ENCODE measurements around the gene MPC1L. TPM values are rescaled to one million over a fixed set of nuclear protein-coding genes. Genes with fewer than 3 reads are reported as not detected.
"Not testable (repeated sequence)": the region's sequence is repeated elsewhere in the genome, so short reads cannot be mapped to it uniquely, and the experiment has no call there.

The MPC1L gene
- total RNA-seq, 1 experiment from 2014 or later = not detected

DNA sequence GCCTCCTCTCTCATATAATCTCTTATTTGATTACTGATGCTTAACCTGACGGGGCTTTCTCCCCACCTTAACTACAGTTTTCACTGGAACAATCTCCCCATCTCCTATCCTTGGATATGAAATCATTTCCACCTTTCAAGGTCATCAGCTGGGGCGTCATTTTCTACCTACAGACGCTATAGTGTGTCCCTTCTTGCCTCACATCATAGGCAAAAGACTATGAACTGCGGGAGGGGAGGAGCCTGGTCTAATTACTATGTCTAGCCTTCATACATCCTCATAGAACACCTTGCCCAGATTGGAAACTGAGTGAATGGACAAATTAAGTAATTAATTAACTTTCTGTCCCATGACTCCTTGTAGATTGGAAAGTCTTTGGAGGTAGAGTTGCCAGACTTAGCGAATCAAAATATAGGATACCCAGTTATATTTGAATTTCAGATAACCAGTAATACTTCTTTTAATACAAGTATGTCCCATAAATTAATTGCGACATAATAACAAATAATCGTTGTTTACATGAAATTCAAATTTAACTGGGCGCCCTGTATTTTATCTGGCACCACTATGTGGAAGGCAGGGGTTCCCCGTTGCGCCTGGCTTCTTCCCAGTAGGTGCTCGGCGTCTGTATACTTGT is 43.2 kb upstream of the MPC1L start:
- Mint-ChIP-seq H3K4me1 (ENCODE audit: low read depth, unreplicated experiment) (peaks cover under 1% of the 10 kb centered on the region), H3K27me3 (ENCODE audit: insufficient read depth, unreplicated experiment) (no peaks in the 10 kb centered on the region), H3K27ac (ENCODE audit: unreplicated experiment) (peak overlapping the region; percentile 95), H3K36me3 (ENCODE audit: insufficient read depth, unreplicated experiment) (peaks cover 7% of the 10 kb centered on the region), H3K4me3 (ENCODE audit: unreplicated experiment) (peak overlapping the region; percentile 97), H3K9me3 (ENCODE audit: unreplicated experiment) (no peaks in the 10 kb centered on the region)
- TSS peak; percentile 80 for BruUV-seq (replicated peaks)
- DNase-seq = no peak
- no peaks in the 10 kb centered on the region for H3K4me1 ChIP-seq
- no peaks in the 10 kb centered on the region for H3K36me3 ChIP-seq (ENCODE audit: control insufficient read depth, insufficient read depth, low read length)
- no peaks in the 10 kb centered on the region for H3K27me3 ChIP-seq (replicated peaks; ENCODE audit: control insufficient read depth, insufficient read depth, low read length)
- intact Hi-C loops (cut with micrococcal nuclease; ENCODE audit: unreplicated experiment) = no loop called here
- CTCF ChIA-PET = interaction anchor here (1.2 to 1.5 kb wide), 3 partner anchors 8 to 72 kb away, joined by 3 to 4 read pairs (median 3); no protein-coding TSS in a partner anchor
- POLR2A ChIA-PET = interaction anchor here (0.5 to 1.0 kb wide), 2 partner anchors 10 to 485 kb away, joined by 3 to 4 read pairs; no protein-coding TSS in a partner anchor
- H3K4me3 ChIP-seq (ENCODE audit: low read depth, low read length) = peak overlapping the region; percentile 80
- TF ChIP-seq, protein P1, sequence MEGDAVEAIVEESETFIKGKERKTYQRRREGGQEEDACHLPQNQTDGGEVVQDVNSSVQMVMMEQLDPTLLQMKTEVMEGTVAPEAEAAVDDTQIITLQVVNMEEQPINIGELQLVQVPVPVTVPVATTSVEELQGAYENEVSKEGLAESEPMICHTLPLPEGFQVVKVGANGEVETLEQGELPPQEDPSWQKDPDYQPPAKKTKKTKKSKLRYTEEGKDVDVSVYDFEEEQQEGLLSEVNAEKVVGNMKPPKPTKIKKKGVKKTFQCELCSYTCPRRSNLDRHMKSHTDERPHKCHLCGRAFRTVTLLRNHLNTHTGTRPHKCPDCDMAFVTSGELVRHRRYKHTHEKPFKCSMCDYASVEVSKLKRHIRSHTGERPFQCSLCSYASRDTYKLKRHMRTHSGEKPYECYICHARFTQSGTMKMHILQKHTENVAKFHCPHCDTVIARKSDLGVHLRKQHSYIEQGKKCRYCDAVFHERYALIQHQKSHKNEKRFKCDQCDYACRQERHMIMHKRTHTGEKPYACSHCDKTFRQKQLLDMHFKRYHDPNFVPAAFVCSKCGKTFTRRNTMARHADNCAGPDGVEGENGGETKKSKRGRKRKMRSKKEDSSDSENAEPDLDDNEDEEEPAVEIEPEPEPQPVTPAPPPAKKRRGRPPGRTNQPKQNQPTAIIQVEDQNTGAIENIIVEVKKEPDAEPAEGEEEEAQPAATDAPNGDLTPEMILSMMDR (IDR thresholded peaks at IDR 0.05; ENCODE audit: insufficient read depth in 1 of 2, low read depth in 1 of 2, low read length in 1 of 2, severe bottlenecking in 1 of 2, unreplicated experiment in 1 of 2) = no peak
- H3K9me3 ChIP-seq = no peaks in the 10 kb centered on the region

- H3K4me1 Mint-ChIP-seq (ENCODE audit: low read depth, unreplicated experiment) = peaks cover 5% of the 10 kb centered on the region
- no peaks in the 10 kb centered on the region for H3K27me3 Mint-ChIP-seq (ENCODE audit: insufficient read depth, unreplicated experiment)
- CTCF ChIA-PET = interaction anchor here (1.2 to 1.5 kb wide), 3 partner anchors 9 to 71 kb away, joined by 3 to 4 read pairs (median 3); no protein-coding TSS in a partner anchor
- no peaks in the 10 kb centered on the region for H3K9me3 ChIP-seq
- peak within 1 kb of the TSS; percentile 97 for H3K4me3 Mint-ChIP-seq (ENCODE audit: unreplicated experiment)
- TF ChIP-seq, protein P1 (IDR thresholded peaks at IDR 0.05; ENCODE audit: insufficient read depth in 1 of 2, low read depth in 1 of 2, low read length in 1 of 2, severe bottlenecking in 1 of 2, unreplicated experiment in 1 of 2) = no peak
- no TSS peak for BruUV-seq (replicated peaks)
- peaks cover 7% of the 10 kb centered on the region for H3K36me3 Mint-ChIP-seq (ENCODE audit: insufficient read depth, unreplicated experiment)
- no peaks in the 10 kb centered on the region for H3K9me3 Mint-ChIP-seq (ENCODE audit: unreplicated experiment)
- peak; percentile 92 to 94 for DNase-seq
- intact Hi-C loops (cut with micrococcal nuclease; ENCODE audit: unreplicated experiment) = no loop called here
- no peaks in the 10 kb centered on the region for H3K27me3 ChIP-seq (replicated peaks; ENCODE audit: control insufficient read depth, insufficient read depth, low read length)
- POLR2A ChIA-PET = interaction anchor here (0.5 to 1.0 kb wide), 2 partner anchors 9 to 485 kb away, joined by 3 to 4 read pairs; no protein-coding TSS in a partner anchor
- H3K4me1 ChIP-seq = no peaks in the 10 kb centered on the region
- H3K4me3 ChIP-seq (ENCODE audit: low read depth, low read length) = peak within 1 kb of the TSS; percentile 80
- H3K27ac Mint-ChIP-seq (ENCODE audit: unreplicated experiment) = peak within 1 kb of the TSS; percentile 95
- no peaks in the 10 kb centered on the region for H3K36me3 ChIP-seq (ENCODE audit: control insufficient read depth, insufficient read depth, low read length)
These were observed 42.5 kb upstream of the MPC1L start, which contains the start of gene ATP6AP2 for GRCh38 chrX:40580537-40581335. TSS of gene ATP6AP2 (plus strand) at chrX:40580970. CDS start at chrX:40581066, 96 bp downstream.

DNA sequence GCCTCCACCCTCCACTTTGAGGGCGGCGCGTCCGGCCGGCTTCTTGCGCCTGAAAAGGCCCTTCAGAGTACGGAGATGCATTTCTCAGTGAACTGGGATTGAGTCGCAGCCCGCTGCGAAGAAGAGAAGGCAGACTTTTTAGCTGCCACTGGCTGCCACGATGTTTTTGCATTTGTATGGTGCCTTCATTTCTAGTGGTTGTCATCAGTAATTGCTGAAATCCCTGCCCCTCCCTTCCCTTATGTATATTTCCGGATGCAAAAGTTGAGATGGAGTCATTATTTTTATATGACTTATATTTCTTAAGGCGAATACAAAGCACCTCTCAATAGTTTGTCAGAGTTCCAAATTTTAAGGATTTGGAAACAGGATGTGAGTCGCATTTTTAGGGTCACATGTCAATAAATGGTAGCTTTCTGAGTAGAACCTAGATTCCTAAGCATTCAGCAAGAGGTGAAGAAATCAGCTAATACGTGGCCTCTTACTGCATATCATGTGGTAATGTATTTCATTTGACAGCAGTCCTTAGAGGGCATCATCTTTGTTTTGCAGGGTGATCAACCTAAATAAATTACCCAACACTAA is 41.8 kb upstream of the MPC1L start:
- intact Hi-C loops (cut with micrococcal nuclease; ENCODE audit: unreplicated experiment) = no loop called here
- peaks cover 7% of the 10 kb centered on the region for H3K36me3 Mint-ChIP-seq (ENCODE audit: insufficient read depth, unreplicated experiment)
- no peaks in the 10 kb centered on the region for H3K27me3 ChIP-seq (replicated peaks; ENCODE audit: control insufficient read depth, insufficient read depth, low read length)
- no peaks in the 10 kb centered on the region for H3K27me3 Mint-ChIP-seq (ENCODE audit: insufficient read depth, unreplicated experiment)
- H3K4me1 Mint-ChIP-seq (ENCODE audit: low read depth, unreplicated experiment) = peaks cover 5% of the 10 kb centered on the region
- BruUV-seq (replicated peaks) = TSS peak; percentile 54
- peak overlapping the region; percentile 66 for H3K4me3 ChIP-seq (ENCODE audit: low read depth, low read length)
- no peaks in the 10 kb centered on the region for H3K9me3 Mint-ChIP-seq (ENCODE audit: unreplicated experiment)
- ChIA-PET POLR2A (no interaction called here), CTCF (interaction anchor here (1.2 to 1.5 kb wide), 3 partner anchors 9 to 71 kb away, joined by 3 to 4 read pairs (median 3); no protein-coding TSS in a partner anchor)
- no peaks in the 10 kb centered on the region for H3K9me3 ChIP-seq
- H3K4me1 ChIP-seq = no peaks in the 10 kb centered on the region
- H3K36me3 ChIP-seq (ENCODE audit: control insufficient read depth, insufficient read depth, low read length) = no peaks in the 10 kb centered on the region
- TF ChIP-seq, protein P1 (IDR thresholded peaks at IDR 0.05; ENCODE audit: insufficient read depth in 1 of 2, low read depth in 1 of 2, low read length in 1 of 2, severe bottlenecking in 1 of 2, unreplicated experiment in 1 of 2) = no peak
- H3K27ac Mint-ChIP-seq (ENCODE audit: unreplicated experiment) = no peak overlapping the region
- peak overlapping the region; percentile 97 for H3K4me3 Mint-ChIP-seq (ENCODE audit: unreplicated experiment)
- DNase-seq = no peak

GRCh38 chrX:40582178-40582577 is 41.0 kb upstream of the MPC1L start:
- H3K36me3 ChIP-seq (ENCODE audit: control insufficient read depth, insufficient read depth, low read length); H3K36me3 Mint-ChIP-seq (ENCODE audit: insufficient read depth, unreplicated experiment); H3K4me1 Mint-ChIP-seq (ENCODE audit: low read depth, unreplicated experiment); BruUV-seq (replicated peaks); H3K9me3 Mint-ChIP-seq (ENCODE audit: unreplicated experiment); POLR2A ChIA-PET; H3K27me3 Mint-ChIP-seq (ENCODE audit: insufficient read depth, unreplicated experiment); H3K9me3 ChIP-seq; DNase-seq; H3K27me3 ChIP-seq (replicated peaks; ENCODE audit: control insufficient read depth, insufficient read depth, low read length); CTCF ChIA-PET; H3K4me1 ChIP-seq; intact Hi-C loops (cut with micrococcal nuclease; ENCODE audit: unreplicated experiment); H3K4me3 ChIP-seq (ENCODE audit: low read depth, low read length); H3K27ac Mint-ChIP-seq (ENCODE audit: unreplicated experiment): not testable (repeated sequence)
- peak overlapping the region; percentile 97 for H3K4me3 Mint-ChIP-seq (ENCODE audit: unreplicated experiment)

Data from Caco-2 (cell line).